Heart left ventricle (tissue), 13 donors: ENCODE measurements around the gene MZT1.

Experiments used
- POLR2A ChIP-seq, 2 donors: fragments of 450-650 bp; IDR thresholded peaks; one replicate each; pipeline ENCODE4 v1.6.1; 2017; ENCODE audit warnings: antibody characterized with exemption in 2 of 2, mild to moderate bottlenecking in 2 of 2, moderate library complexity in 2 of 2
- TF ChIP-seq, protein P1 (sequence below), 12 donors: fragments of 200-600 bp; sonication (generic) in 4 of 12; IDR thresholded peaks; one replicate each; pipeline versions ENCODE4 v1.5.0 to v1.8.0; 2018 to 2022; ENCODE audit warnings: antibody characterized with exemption in 12 of 12, mild to moderate bottlenecking in 5 of 12
- donor health status: ischemic (EF 13 %, LVEDD 7.1; RV severe dilation, severe dysfunction).
- donor health status: DM: no; HTN: yes; CAD: no.
- donor health status: DM: no; HTN: no; CAD: no.
- donor health status: ischemic (EF 25% LVEDD 6.9; RV normal size, moderate dysfunction).
- donor health status: ischemic (EF 25% LVEDD 5.7; RV mildly dilated, moderate dysfunction).
- donor health status: ischemic (EF 35%, LVEDD 5.7; RV mildly dilated, moderate dysfunction).
- donor health status: nonischemic (EF 11% LVEDD 7.7; RV severe dilation, severe dysfunction).
- donor health status: DM: yes; HTN: yes; CAD: no.
- donor health status: PGD.
- donor health status: ischemic (EF 29% LVEDD 5.4; RV normal size, mild dysfunction).
- donor health status: nonischemic (EF 23%, LVEDD 6.1; RV moderate dilation, normal function).

DNA sequence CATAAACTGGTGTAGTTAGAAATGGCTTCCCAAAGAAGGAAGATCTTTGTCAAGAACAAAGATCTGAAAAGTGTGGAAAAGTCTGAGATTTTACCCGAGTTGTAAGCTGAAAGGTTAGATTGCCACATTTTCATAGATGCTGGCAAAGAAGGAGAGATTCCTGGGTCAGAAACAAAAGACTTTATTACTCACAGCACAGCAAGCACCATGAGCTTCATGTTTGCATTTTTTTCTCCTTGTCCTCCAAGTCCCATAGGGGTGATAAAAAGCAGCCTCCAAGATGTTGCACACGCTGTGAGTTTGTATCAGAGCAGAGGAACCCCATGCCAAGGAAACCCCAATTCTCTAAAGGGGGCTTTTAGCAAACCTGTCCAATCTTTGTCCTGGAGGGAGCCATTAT lies 29.3 kb downstream of the MZT1 start:
- TF ChIP-seq, protein P1, sequence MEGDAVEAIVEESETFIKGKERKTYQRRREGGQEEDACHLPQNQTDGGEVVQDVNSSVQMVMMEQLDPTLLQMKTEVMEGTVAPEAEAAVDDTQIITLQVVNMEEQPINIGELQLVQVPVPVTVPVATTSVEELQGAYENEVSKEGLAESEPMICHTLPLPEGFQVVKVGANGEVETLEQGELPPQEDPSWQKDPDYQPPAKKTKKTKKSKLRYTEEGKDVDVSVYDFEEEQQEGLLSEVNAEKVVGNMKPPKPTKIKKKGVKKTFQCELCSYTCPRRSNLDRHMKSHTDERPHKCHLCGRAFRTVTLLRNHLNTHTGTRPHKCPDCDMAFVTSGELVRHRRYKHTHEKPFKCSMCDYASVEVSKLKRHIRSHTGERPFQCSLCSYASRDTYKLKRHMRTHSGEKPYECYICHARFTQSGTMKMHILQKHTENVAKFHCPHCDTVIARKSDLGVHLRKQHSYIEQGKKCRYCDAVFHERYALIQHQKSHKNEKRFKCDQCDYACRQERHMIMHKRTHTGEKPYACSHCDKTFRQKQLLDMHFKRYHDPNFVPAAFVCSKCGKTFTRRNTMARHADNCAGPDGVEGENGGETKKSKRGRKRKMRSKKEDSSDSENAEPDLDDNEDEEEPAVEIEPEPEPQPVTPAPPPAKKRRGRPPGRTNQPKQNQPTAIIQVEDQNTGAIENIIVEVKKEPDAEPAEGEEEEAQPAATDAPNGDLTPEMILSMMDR (IDR thresholded peaks at IDR 0.05): no peak
- no peak for TF ChIP-seq POLR2A (IDR thresholded peaks at IDR 0.05)
